Smooth muscle cell (in vitro differentiated cells): ENCODE data around the gene SOX6. TPM values are rescaled to one million over a fixed set of nuclear protein-coding genes. Genes with fewer than 3 reads are reported as not detected.

ENCODE experiments used
- DNase-seq: peaks from one replicate; lab custom pipeline; 2025; ENCODE audit not compliant: unreplicated experiment; lab: John Stamatoyannopoulos, UW
- H2AFZ ChIP-seq: fragments of 200-600 bp; sonication (generic); 2 replicates; pipeline ENCODE4 v1.6.0; 2016; ENCODE audit warnings: antibody characterized with exemption, low read depth, mild to moderate bottlenecking
- H3F3A ChIP-seq: fragments of 200-600 bp; sonication (generic); 2 replicates; pipeline ENCODE4 v1.6.0; 2017; ENCODE audit warnings: antibody characterized with exemption, low read depth
- H3K27ac ChIP-seq: fragments of 200-600 bp; sonication (generic); 2 replicates; pipeline ENCODE4 v1.5.1; 2016; ENCODE audit warnings: low read depth, mild to moderate bottlenecking
- H3K27me3 ChIP-seq: fragments of 200-600 bp; sonication (generic); 2 replicates; pipeline ENCODE4 v1.6.1; 2016; ENCODE audit warnings: low read depth, mild to moderate bottlenecking
- H3K36me3 ChIP-seq: fragments of 200-600 bp; sonication (generic); 2 replicates; pipeline ENCODE4 v1.5.1; 2016; ENCODE audit warnings: low read depth
- H3K4me1 ChIP-seq: fragments of 200-600 bp; sonication (generic); 2 replicates; pipeline ENCODE4 v1.5.1; 2016; ENCODE audit warnings: low read depth
- H3K4me2 ChIP-seq: fragments of 200-600 bp; sonication (generic); 2 replicates; pipeline ENCODE4 v1.6.0; 2016; ENCODE audit warnings: mild to moderate bottlenecking
- H3K4me3 ChIP-seq: fragments of 200-600 bp; sonication (generic); 2 replicates; pipeline ENCODE4 v1.5.1; 2016; ENCODE audit warnings: mild to moderate bottlenecking
- H3K79me2 ChIP-seq: fragments of 200-600 bp; sonication (generic); 2 replicates; pipeline ENCODE4 v1.6.0; 2016; ENCODE audit warnings: low read depth, mild to moderate bottlenecking
- H3K9ac ChIP-seq: fragments of 200-600 bp; sonication (generic); 2 replicates; pipeline ENCODE4 v1.6.0; 2016; ENCODE audit warnings: low read depth
- H3K9me3 ChIP-seq: fragments of 200-600 bp; sonication (generic); replicated peaks from 2 replicates; pipeline ENCODE4 v1.5.1; 2016; ENCODE audit warnings: low read depth
- H4K20me1 ChIP-seq: fragments of 200-600 bp; sonication (generic); 2 replicates; pipeline ENCODE4 v1.6.0; 2016; ENCODE audit warnings: low read depth
- WGBS: methylation state at CpG from one replicate; pipeline ENCODE4 v1.1.7; 2016; ENCODE audit warnings: low lambda C conversion rate; 5-methylcytosine and 5-hydroxymethylcytosine counted together
- polyA plus RNA-seq: library from polyadenylated mRNA; unstranded; fragments of >200 nt; fragmentation: Nextera tagmentation; extraction: Ambion mirVana; gene quantifications from 2 replicates; pipeline ENCODE4 v1.2.1, GENCODE V29; 2016
- total RNA-seq: library from RNA; depleted of rRNA; stranded (reverse); fragments of >200 nt; gene quantifications from 2 replicates; pipeline ENCODE4 v1.2.3, GENCODE V29; 2014
- TF ChIP-seq, protein P1 (sequence below): fragments of 200-600 bp; sonication (generic); IDR thresholded peaks from 2 replicates; pipeline ENCODE4 v1.5.1; 2017; ENCODE audit warnings: borderline replicate concordance, mild to moderate bottlenecking, antibody characterized with exemption; ENCODE audit not compliant: insufficient read depth, poor library complexity, severe bottlenecking

Gene SOX6
- total and polyA plus RNA-seq, 2 experiments from 2014 or later: 11.2 to 27.6 TPM

DNA sequence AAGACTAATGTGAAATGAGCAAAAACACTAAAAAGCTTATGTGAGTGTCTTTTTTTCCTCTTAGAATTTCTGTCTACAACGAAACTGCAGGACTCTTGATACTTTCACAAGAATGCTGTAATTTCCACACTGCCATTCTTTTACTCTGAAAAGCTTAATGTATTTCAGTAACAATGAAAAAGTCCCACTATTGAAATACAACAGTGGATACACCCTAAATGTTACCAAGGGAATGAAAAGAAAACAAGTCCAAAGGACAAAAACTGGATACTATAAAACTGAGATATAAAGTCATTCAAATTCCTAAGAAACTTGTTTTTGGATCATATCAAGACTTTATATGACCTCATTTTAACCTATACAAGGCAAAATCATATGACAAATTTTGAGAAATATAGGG, 77.4 kb downstream of the SOX6 start:
- Histone ChIP-seq H3K36me3 (no peaks in the 10 kb centered on the region), H3F3A (no peaks in the 10 kb centered on the region), H3K4me2 (no peak overlapping the region), H3K9me3 (no peaks in the 10 kb centered on the region), H3K9ac (no peak overlapping the region), H3K4me1 (no peaks in the 10 kb centered on the region), H4K20me1 (no peaks in the 10 kb centered on the region), H3K79me2 (no peaks in the 10 kb centered on the region), H3K4me3 (no peak overlapping the region), H3K27ac (no peak overlapping the region), H3K27me3 (no peaks in the 10 kb centered on the region), H2AFZ (no peak overlapping the region)
- DNase-seq: no peak
- TF ChIP-seq, protein P1, sequence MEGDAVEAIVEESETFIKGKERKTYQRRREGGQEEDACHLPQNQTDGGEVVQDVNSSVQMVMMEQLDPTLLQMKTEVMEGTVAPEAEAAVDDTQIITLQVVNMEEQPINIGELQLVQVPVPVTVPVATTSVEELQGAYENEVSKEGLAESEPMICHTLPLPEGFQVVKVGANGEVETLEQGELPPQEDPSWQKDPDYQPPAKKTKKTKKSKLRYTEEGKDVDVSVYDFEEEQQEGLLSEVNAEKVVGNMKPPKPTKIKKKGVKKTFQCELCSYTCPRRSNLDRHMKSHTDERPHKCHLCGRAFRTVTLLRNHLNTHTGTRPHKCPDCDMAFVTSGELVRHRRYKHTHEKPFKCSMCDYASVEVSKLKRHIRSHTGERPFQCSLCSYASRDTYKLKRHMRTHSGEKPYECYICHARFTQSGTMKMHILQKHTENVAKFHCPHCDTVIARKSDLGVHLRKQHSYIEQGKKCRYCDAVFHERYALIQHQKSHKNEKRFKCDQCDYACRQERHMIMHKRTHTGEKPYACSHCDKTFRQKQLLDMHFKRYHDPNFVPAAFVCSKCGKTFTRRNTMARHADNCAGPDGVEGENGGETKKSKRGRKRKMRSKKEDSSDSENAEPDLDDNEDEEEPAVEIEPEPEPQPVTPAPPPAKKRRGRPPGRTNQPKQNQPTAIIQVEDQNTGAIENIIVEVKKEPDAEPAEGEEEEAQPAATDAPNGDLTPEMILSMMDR: no peak
- 76% methylated on average over 1 of the region's 1 CpG for WGBS

DNA sequence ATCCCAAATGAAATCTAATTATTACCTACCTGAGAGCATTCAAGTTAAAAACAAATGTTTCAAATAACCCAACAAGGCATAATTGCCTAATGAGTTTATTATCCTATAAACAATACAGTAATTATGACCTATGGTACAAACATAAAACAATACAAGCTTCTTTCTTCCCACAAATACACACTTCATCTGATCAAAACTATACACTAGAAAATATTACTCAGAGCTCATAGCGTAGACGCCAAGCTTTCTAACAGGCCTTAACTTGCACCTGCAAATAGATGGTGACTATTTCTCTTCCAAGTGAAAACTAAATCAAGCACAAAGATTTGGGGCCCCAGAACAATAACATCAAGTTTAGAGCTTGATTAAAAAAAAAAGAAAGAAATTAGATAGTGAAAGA, 78.1 kb downstream of the SOX6 start:
- Histone ChIP-seq H3K4me1 (no peaks in the 10 kb centered on the region), H3K36me3 (no peaks in the 10 kb centered on the region), H3K27ac (no peak overlapping the region), H3K4me3 (no peak overlapping the region), H3K79me2 (no peaks in the 10 kb centered on the region), H3K9ac (no peak overlapping the region), H3K4me2 (no peak overlapping the region), H3F3A (no peaks in the 10 kb centered on the region), H3K9me3 (no peaks in the 10 kb centered on the region), H3K27me3 (no peaks in the 10 kb centered on the region), H4K20me1 (no peaks in the 10 kb centered on the region), H2AFZ (no peak overlapping the region)
- 87% methylated on average over 2 of the region's 2 CpGs for WGBS
- TF ChIP-seq, protein P1: no peak
- DNase-seq: no peak

DNA sequence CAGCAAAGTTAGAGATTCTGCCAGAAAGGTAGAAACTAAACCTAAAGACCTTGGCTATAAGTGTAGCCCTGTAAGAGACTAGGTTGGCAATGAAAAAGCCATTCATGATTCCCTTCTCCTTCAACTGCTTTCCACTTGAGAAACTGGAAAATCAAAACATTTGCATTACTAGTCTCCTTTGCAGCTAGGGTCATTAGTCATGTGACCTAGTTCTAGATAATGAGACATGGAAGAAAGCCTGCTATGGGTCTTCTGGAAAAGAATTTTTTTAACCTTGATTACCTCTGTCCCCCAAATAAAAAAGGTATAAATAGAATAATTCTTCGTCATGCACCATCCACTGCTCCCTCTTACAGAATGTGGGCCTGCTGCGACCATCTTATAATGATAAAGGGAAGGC, 80.1 kb downstream of the SOX6 start:
- TF ChIP-seq, protein P1: no peak
- no peaks in the 10 kb centered on the region for H3F3A ChIP-seq
- no peak overlapping the region for H3K27ac ChIP-seq
- H3K4me1 ChIP-seq: no peaks in the 10 kb centered on the region
- no peak overlapping the region for H3K4me3 ChIP-seq
- 92% methylated on average over 2 of the region's 2 CpGs for WGBS
- H3K4me2 ChIP-seq: no peak overlapping the region
- DNase-seq: no peak
- no peaks in the 10 kb centered on the region for H3K9me3 ChIP-seq
- no peaks in the 10 kb centered on the region for H4K20me1 ChIP-seq
- H3K27me3 ChIP-seq: no peaks in the 10 kb centered on the region
- no peaks in the 10 kb centered on the region for H3K36me3 ChIP-seq
- no peak overlapping the region for H2AFZ ChIP-seq
- no peaks in the 10 kb centered on the region for H3K79me2 ChIP-seq
- no peak overlapping the region for H3K9ac ChIP-seq

DNA sequence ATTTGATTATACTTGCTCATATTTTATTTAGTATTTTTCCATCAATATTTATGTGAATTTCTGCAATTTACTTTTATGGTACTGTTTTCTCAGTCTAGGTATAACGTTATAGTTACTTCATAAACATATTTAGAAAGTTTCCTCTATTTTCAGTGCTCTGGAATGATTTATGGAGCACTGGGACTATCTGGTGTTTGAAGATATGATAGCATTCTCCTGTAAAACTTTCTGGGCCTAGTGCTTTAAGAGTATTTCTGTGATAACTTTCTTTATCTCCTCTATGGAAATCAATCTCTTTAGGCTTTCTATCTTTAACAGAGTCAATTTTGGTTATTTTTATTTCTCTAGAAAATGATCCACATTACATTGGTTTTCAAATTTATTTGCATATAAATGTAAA, 85.1 kb downstream of the SOX6 start:
- TF ChIP-seq, protein P1: no peak
- H3K4me1 ChIP-seq: no peaks in the 10 kb centered on the region
- no peak for DNase-seq
- no peaks in the 10 kb centered on the region for H4K20me1 ChIP-seq
- no peak overlapping the region for H3K9ac ChIP-seq
- no peaks in the 10 kb centered on the region for H3F3A ChIP-seq
- no peaks in the 10 kb centered on the region for H3K79me2 ChIP-seq
- no peak overlapping the region for H2AFZ ChIP-seq
- H3K27me3 ChIP-seq: no peaks in the 10 kb centered on the region
- no peak overlapping the region for H3K4me3 ChIP-seq
- H3K27ac ChIP-seq: no peak overlapping the region
- peaks cover 6% of the 10 kb centered on the region for H3K9me3 ChIP-seq
- WGBS: 27% methylated on average over 1 of the region's 1 CpG
- H3K4me2 ChIP-seq: no peak overlapping the region
- H3K36me3 ChIP-seq: no peaks in the 10 kb centered on the region
